DMS 273 treated with DMSO at 0.1 percent for 48 hours (cell line): ENCODE data around the gene ATP8A2.

Experiments
- DNase-seq: peaks from one replicate; lab custom pipeline; 2025; lab: John Stamatoyannopoulos, UW

Gene ATP8A2

GRCh38 chr13:25882466-25883357 is 510.9 kb downstream of the ATP8A2 start:
- DNase-seq: no peak

GRCh38 chr13:25885418-25885817 is 513.6 kb downstream of the ATP8A2 start:
- DNase-seq: no peak

- no peak for DNase-seq
These were observed 514.9 kb downstream of the ATP8A2 start for GRCh38 chr13:25886438-25887214.

GRCh38 chr13:25887962-25888655 is 516.3 kb downstream of the ATP8A2 start:
- DNase-seq: no peak

- DNase-seq: no peak
These were observed 519.0 kb downstream of the ATP8A2 start for GRCh38 chr13:25890671-25891212.

- DNase-seq: no peak
These were observed 527.2 kb downstream of the ATP8A2 start for GRCh38 chr13:25898991-25899390.

- DNase-seq: no peak
These were observed 527.7 kb downstream of the ATP8A2 start for GRCh38 chr13:25899464-25899863.

- DNase-seq: no peak
These were observed 528.2 kb downstream of the ATP8A2 start for GRCh38 chr13:25899952-25900351.

DNA sequence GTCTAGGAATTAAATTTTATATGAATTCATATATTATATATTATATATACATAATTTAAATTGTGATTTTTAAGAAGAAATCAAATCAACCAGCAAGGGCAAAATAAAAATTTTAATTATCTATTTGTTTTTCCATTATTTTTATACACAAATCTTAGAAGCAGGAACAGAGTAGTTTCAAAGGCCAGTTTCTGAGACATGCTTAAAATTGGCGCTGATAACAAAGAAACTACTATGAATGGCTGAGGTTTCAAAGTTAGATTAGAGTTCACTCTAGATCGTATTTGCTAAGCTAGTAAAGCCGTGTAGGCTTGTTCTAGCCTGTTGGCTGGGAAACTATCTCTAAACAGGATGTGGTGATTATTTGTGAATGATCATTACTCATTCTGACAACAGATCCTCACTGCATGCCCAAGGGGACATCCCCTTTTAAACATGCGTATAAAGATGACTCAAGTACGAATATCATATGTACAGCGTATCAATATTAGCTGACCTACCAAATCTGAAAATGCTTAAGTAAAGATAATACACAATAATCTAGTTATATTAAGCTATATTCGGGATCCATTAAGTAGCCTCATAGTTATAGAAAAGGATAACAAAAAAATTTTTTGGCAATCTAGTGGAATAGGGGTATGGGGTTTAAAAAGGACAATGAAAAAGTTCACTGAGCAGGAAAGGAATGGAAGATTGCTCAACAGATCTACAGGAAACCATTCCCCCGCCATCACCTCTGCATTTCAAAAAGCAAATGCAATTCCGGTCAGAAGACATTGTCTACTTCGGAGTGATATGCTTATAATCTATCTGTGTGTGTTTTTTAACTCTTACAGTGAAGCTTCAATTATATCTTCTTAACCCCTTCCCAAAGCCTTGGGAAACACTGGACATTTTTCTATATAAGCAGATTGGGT is 529.9 kb downstream of the ATP8A2 start:
- DNase-seq: no peak

GRCh38 chr13:25902455-25902854 is 530.7 kb downstream of the ATP8A2 start:
- DNase-seq: no peak

GRCh38 chr13:25902891-25903341 is 531.1 kb downstream of the ATP8A2 start:
- no peak for DNase-seq

- DNase-seq: no peak
These were observed 533.1 kb downstream of the ATP8A2 start for GRCh38 chr13:25904830-25905229.

- no peak for DNase-seq
These were observed 533.8 kb downstream of the ATP8A2 start for GRCh38 chr13:25905611-25906010.

DNA sequence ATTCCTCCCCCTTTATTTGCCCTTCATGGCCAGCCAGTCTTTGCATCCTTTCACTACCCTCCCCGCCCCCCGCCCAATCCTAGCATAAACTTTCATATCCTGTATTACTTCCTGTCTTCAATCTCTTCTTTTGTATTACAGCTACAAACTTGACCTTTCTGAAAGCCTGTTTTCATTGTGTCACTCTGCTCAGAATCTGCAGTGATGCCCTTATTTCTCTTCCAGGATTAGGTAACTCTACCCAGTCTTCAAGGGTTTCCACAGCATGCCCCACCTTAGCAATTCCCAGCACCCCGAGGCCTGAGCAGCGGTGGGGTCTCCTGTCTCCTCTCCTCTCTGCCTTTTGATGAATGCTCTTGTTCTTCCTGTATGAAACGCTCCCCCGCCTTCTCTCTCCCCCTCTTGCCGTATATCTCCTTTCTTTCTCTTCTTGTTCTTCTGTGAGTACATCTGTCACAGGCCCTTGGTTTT is 534.5 kb downstream of the ATP8A2 start:
- DNase-seq: no peak

- DNase-seq: no peak
These were observed 536.6 kb downstream of the ATP8A2 start for GRCh38 chr13:25908366-25908765.

DNA sequence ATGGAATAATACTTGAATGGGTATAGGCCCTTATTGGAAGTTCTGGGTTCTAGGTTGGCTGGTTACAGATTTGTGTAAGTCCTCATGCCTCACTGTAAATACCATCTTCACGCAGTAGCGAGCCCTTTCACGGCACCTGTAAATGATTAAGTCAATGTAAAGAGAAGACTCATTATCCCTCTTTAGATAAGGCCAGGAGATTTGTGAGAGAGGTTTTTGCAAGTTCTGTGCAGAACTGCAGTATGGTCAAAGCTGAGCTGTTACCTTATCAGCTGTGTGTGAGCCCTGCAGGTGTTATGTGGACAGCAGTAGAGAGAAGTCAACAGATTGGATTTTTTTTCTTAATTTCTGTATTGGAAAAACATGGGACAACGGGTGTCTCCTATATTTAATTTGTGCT is 538.5 kb downstream of the ATP8A2 start:
- no peak for DNase-seq

DNA sequence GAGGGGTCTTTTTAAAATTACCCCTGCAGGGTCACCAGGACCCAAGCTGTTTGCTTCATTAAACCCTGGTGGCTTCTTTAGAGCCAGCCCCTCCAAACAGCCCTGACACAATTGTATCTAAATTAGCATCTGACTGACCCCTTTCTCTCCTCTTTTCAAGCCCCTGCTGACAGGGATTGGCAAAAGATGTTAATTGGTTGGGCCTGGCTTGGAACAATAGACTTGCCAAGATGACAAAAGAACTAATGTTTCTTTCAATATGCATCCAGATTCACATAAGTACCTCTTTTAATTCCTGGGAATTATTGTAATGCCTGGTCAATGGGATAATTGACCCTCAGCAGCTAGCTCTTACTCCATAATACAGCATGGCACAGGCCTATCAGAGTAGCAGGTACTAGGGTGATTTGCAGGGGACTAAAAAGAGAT is 539.2 kb downstream of the ATP8A2 start:
- no peak for DNase-seq

- no peak for DNase-seq
These were observed 541.2 kb downstream of the ATP8A2 start for GRCh38 chr13:25912961-25913360.

DNA sequence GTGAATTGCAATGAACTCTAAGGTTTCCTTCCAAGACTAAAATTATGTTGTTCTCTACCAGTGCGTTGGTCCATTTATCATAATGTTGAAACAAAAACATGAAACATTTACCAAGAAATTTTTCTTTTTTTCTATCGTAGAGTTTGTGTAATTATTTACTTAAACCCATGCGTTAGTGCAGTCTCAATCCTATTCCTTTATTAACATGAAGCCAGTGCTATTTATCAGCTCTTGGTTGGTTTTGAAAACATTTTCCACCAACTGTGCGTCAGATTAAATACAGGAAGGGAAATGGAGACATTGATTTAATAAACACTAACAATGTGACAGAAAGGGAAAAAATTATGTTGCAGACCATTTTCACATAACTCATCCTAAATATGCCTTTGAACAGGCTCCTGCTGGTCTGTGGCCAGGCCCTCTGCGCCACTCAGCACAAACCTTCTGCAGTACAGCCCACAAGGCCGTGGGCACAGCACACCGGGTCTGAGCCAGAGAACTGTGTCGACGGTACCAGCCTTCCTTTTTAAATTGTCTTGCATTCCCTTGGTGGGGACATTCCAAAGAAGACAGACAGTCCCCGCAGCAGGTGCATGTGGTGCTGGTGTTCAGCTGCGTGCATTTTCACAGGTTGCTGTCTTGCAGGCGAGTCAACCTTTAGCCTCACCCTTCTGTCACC is 544.2 kb downstream of the ATP8A2 start:
- no peak for DNase-seq

DNA sequence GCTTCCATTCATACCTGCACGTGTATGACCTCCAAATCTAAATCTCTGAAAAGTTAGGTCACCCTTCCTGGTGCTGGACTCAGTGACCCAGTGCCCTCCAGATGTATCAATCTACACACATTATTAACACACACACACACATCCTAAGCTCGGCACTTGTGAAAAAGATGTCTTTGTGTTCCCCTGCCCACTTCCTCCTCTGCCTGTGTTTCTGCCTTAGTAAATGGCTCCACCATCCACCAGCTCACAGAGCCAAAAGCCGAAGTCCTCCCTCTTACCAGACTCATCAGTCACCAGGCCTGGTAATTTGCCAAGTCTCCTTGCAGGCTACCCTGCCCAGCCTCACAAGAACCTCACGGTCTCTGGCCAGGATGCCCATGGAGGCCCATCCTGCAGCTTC is 548.5 kb downstream of the ATP8A2 start:
- DNase-seq: no peak
